ENCODE results near the gene ARHGAP26. TPM values are rescaled to one million over a fixed set of nuclear protein-coding genes. Genes with fewer than 3 reads are reported as not detected.
A peak's percentile ranks its signal among the peaks of the same experiment; 100 is the strongest.

Gene ARHGAP26
- total RNA-seq, 2 donors from 2014 or later = 24.0 to 24.3 TPM

GRCh38 chr5:142740474-142741242 lies 29.5 kb upstream of the ARHGAP26 start:
- DNase-seq (no peak), ATAC-seq (replicated peaks in 1 of 2) (no peak)
- Mint-ChIP-seq H3K9me3 (no peaks in the 10 kb centered on the region), H3K36me3 (ENCODE audit: insufficient read depth in 2 of 2) (no peaks in the 10 kb centered on the region), H3K27ac (no peak overlapping the region), H3K4me1 (ENCODE audit: low read depth) (peaks cover 12% of the 10 kb centered on the region), H3K4me3 (no peak overlapping the region), H3K27me3 (ENCODE audit: low read depth) (peaks cover 6% of the 10 kb centered on the region)

GRCh38 chr5:142743592-142744441 lies 26.4 kb upstream of the ARHGAP26 start:
- ATAC-seq (replicated peaks in 1 of 2) (no peak), DNase-seq (no peak)
- Mint-ChIP-seq H3K27ac (no peak overlapping the region), H3K4me1 (ENCODE audit: low read depth) (peaks cover 17% of the 10 kb centered on the region), H3K36me3 (ENCODE audit: insufficient read depth in 2 of 2) (no peaks in the 10 kb centered on the region), H3K4me3 (no peak overlapping the region), H3K9me3 (no peaks in the 10 kb centered on the region), H3K27me3 (ENCODE audit: low read depth) (peaks cover 6% of the 10 kb centered on the region)

GRCh38 chr5:142745268-142745667 lies 24.9 kb upstream of the ARHGAP26 start:
- DNase-seq = no peak
- Mint-ChIP-seq H3K4me3 (no peak overlapping the region), H3K27me3 (ENCODE audit: low read depth) (peaks cover 6% of the 10 kb centered on the region), H3K36me3 (ENCODE audit: insufficient read depth in 2 of 2) (no peaks in the 10 kb centered on the region), H3K27ac (no peak overlapping the region), H3K9me3 (no peaks in the 10 kb centered on the region), H3K4me1 (ENCODE audit: low read depth) (peaks cover 27% of the 10 kb centered on the region)
- ATAC-seq (replicated peaks in 1 of 2) = no peak

GRCh38 chr5:142746532-142747433 lies 23.4 kb upstream of the ARHGAP26 start:
- ATAC-seq (replicated peaks in 1 of 2) (no peak), DNase-seq (no peak)
- no peaks in the 10 kb centered on the region for H3K9me3 Mint-ChIP-seq
- H3K27ac Mint-ChIP-seq = no peak overlapping the region
- H3K4me3 Mint-ChIP-seq = no peak overlapping the region
- H3K27me3 Mint-ChIP-seq (ENCODE audit: low read depth) = peaks cover 6% of the 10 kb centered on the region
- H3K36me3 Mint-ChIP-seq (ENCODE audit: insufficient read depth in 2 of 2) = no peaks in the 10 kb centered on the region
- peaks cover 27% of the 10 kb centered on the region for H3K4me1 Mint-ChIP-seq (ENCODE audit: low read depth)

GRCh38 chr5:142748132-142748531 lies 22.0 kb upstream of the ARHGAP26 start:
- no peak overlapping the region for H3K27ac Mint-ChIP-seq
- no peaks in the 10 kb centered on the region for H3K9me3 Mint-ChIP-seq

GRCh38 chr5:142748568-142749249 lies 21.5 kb upstream of the ARHGAP26 start:
- DNase-seq (peak; percentile 57 to 62), ATAC-seq (replicated peaks in 1 of 2) (peak; percentile 64 to 79)
- H3K9me3 Mint-ChIP-seq = no peaks in the 10 kb centered on the region
- H3K27me3 Mint-ChIP-seq (ENCODE audit: low read depth) = peaks cover 4% of the 10 kb centered on the region
- no peaks in the 10 kb centered on the region for H3K36me3 Mint-ChIP-seq (ENCODE audit: insufficient read depth in 2 of 2)
- H3K4me3 Mint-ChIP-seq = no peak overlapping the region
- H3K27ac Mint-ChIP-seq = no peak overlapping the region
- H3K4me1 Mint-ChIP-seq (ENCODE audit: low read depth) = peaks cover 20% of the 10 kb centered on the region

More at GRCh38 chr5:142748132-142748531, 22.0 kb upstream of the ARHGAP26 start:
- DNase-seq (no peak), ATAC-seq (replicated peaks in 1 of 2) (no peak)
- Mint-ChIP-seq H3K27me3 (ENCODE audit: low read depth) (peaks cover 6% of the 10 kb centered on the region), H3K36me3 (ENCODE audit: insufficient read depth in 2 of 2) (no peaks in the 10 kb centered on the region), H3K4me3 (no peak overlapping the region), H3K4me1 (ENCODE audit: low read depth) (peaks cover 25% of the 10 kb centered on the region)

GRCh38 chr5:142749321-142749720 lies 20.9 kb upstream of the ARHGAP26 start:
- Mint-ChIP-seq H3K36me3 (ENCODE audit: insufficient read depth in 2 of 2) (no peaks in the 10 kb centered on the region), H3K4me3 (no peak overlapping the region), H3K27ac (no peak overlapping the region), H3K9me3 (no peaks in the 10 kb centered on the region), H3K4me1 (ENCODE audit: low read depth) (peaks cover 15% of the 10 kb centered on the region), H3K27me3 (ENCODE audit: low read depth) (no peaks in the 10 kb centered on the region)
- DNase-seq (peak in 1 of 2 donors; percentile 22), ATAC-seq (replicated peaks in 1 of 2) (peak; percentile 60 to 62)

GRCh38 chr5:142753116-142753631 lies 17.0 kb upstream of the ARHGAP26 start:
- H3K27me3 Mint-ChIP-seq (ENCODE audit: low read depth) = peaks cover 8% of the 10 kb centered on the region
- no peak for DNase-seq
- H3K36me3 Mint-ChIP-seq (ENCODE audit: insufficient read depth in 2 of 2) = no peaks in the 10 kb centered on the region
- H3K4me1 Mint-ChIP-seq (ENCODE audit: low read depth) = peaks cover 25% of the 10 kb centered on the region
- H3K4me3 Mint-ChIP-seq = no peak overlapping the region
- H3K9me3 Mint-ChIP-seq = no peaks in the 10 kb centered on the region
- no peak for ATAC-seq (replicated peaks in 1 of 2)
- no peak overlapping the region for H3K27ac Mint-ChIP-seq

- Mint-ChIP-seq H3K4me3 (no peak overlapping the region), H3K9me3 (no peaks in the 10 kb centered on the region), H3K36me3 (ENCODE audit: insufficient read depth in 2 of 2) (no peaks in the 10 kb centered on the region), H3K27ac (no peak overlapping the region), H3K27me3 (ENCODE audit: low read depth) (peaks cover 8% of the 10 kb centered on the region), H3K4me1 (ENCODE audit: low read depth) (peaks cover 27% of the 10 kb centered on the region)
- DNase-seq = no peak
- ATAC-seq (replicated peaks in 1 of 2) = no peak
Measured at GRCh38 chr5:142754031-142754430, 16.1 kb upstream of the ARHGAP26 start.

- Mint-ChIP-seq H3K27ac (no peak overlapping the region), H3K36me3 (ENCODE audit: insufficient read depth in 2 of 2) (no peaks in the 10 kb centered on the region), H3K9me3 (no peaks in the 10 kb centered on the region), H3K4me1 (ENCODE audit: low read depth) (peaks cover 21% of the 10 kb centered on the region), H3K4me3 (no peak overlapping the region), H3K27me3 (ENCODE audit: low read depth) (peaks cover 8% of the 10 kb centered on the region)
- ATAC-seq (replicated peaks in 1 of 2) (no peak), DNase-seq (no peak)
Measured at GRCh38 chr5:142756576-142756975, 13.6 kb upstream of the ARHGAP26 start.

- H3K36me3 Mint-ChIP-seq (ENCODE audit: insufficient read depth in 2 of 2) = no peaks in the 10 kb centered on the region
Measured at GRCh38 chr5:142757564-142757963, 12.6 kb upstream of the ARHGAP26 start.

More at GRCh38 chr5:142757564-142757963, 12.6 kb upstream of the ARHGAP26 start:
- DNase-seq = no peak
- Mint-ChIP-seq H3K27me3 (ENCODE audit: low read depth) (peaks cover 8% of the 10 kb centered on the region), H3K4me1 (ENCODE audit: low read depth) (peaks cover 21% of the 10 kb centered on the region), H3K4me3 (no peak overlapping the region), H3K27ac (peak overlapping the region; percentile 9), H3K9me3 (no peaks in the 10 kb centered on the region)
- no peak for ATAC-seq (replicated peaks in 1 of 2)

All from activated T-cell treated with anti-CD3 and anti-CD28 coated beads, Interleukin-2, amount 50 U/mL, for 72 hours (primary cell).